ENCODE results near the gene CASZ1. TPM values are rescaled to one million over a fixed set of nuclear protein-coding genes. Genes with fewer than 3 reads are reported as not detected.

The CASZ1 gene
- total and polyA plus RNA-seq, 9 of the 15 experiments (the other 6 are each of a cell fraction or from before 2014, with no cell fraction given) = 0.01 to 4.0 (median 0.76) TPM; not detected in 1

DNA sequence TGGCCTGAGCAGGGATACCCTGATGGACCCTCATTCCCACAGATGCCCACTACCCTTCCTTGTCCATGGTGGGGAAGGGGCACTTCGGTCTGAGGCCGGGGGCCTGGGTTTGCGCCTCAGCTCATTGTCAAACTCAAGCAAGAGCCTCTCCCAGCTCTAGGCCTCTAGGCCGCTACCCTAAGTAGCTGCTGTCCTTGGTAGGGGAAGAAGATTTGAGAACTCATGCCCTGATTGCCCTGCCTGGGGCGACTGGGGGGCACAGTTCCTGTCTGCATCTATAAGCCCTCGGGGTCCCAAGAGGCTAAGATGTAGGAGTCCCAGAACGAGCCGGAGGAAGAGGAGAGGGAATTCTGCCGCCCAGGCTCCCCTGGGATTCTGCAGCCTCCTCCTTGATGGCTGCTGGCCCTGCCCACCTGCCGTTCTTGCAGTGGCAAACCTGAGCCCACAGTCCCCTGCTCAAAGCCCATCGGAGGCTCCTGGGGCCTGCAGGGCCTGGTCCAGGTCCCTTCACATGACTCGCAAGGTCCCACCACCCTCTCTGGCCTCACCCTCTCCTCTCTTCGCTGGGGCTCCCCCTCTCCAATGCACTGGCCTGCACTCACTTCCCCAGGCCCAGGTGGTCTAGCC lies 20.4 kb upstream of the CASZ1 start:
- no peaks in the 10 kb centered on the region for H3K36me3 ChIP-seq (ENCODE audit: control insufficient read depth, insufficient read depth, low read length)
- H2AFZ ChIP-seq (ENCODE audit: low read depth, low read length) = no peak overlapping the region
- no peak for ATAC-seq
- POLR2A ChIA-PET = interaction anchor here (0.6 to 1.0 kb wide), 2 partner anchors 12 to 48 kb away, joined by 4 to 5 read pairs; no protein-coding TSS in a partner anchor
- no TSS peak for BruUV-seq (replicated peaks)
- H3K9me1 ChIP-seq (ENCODE audit: control insufficient read depth, insufficient read depth, low read length) = no peaks in the 10 kb centered on the region
- intact Hi-C loops (cut with micrococcal nuclease) (no loop called here), in situ Hi-C loops (cut with MboI) (no loop called here)
- no peak overlapping the region; a peak in 1 of 4 replicates for H3K9ac ChIP-seq (ENCODE audit: insufficient read depth in 1 of 2, low read depth in 2 of 2, low read length in 2 of 2)
- WGBS (ENCODE audit: insufficient coverage, low coverage, missing lambda C conversion rate) = 0% methylated on average over 13 of the region's 13 CpGs
- no peak for FAIRE-seq
- peaks cover 13% of the 10 kb centered on the region for H4K20me1 ChIP-seq (replicated peaks; ENCODE audit: control insufficient read depth, insufficient read depth, low read length)
- no peak overlapping the region for H3K4me2 ChIP-seq (ENCODE audit: insufficient read depth, low read length)
- H3K79me2 ChIP-seq (ENCODE audit: control insufficient read depth, insufficient read depth, low read length) = no peaks in the 10 kb centered on the region
- H3K27ac ChIP-seq (ENCODE audit: extremely low read depth, low read depth, low read length) = no peak overlapping the region
- TF ChIP-seq STAT5B (CRISPR knock-in tag; IDR thresholded peaks at IDR 0.05) = no peak
- no peak for TF ChIP-seq THAP7 (CRISPR knock-in tag; IDR thresholded peaks at IDR 0.05)
- no peak for TF ChIP-seq ZKSCAN1 (IDR thresholded peaks at IDR 0.05; ENCODE audit: low read depth, low read length)
- no peak for TF ChIP-seq HMGN3 (IDR thresholded peaks at IDR 0.05; ENCODE audit: borderline replicate concordance, extremely low read depth, insufficient read length, low read depth, low read length)
- TF ChIP-seq, protein P1, sequence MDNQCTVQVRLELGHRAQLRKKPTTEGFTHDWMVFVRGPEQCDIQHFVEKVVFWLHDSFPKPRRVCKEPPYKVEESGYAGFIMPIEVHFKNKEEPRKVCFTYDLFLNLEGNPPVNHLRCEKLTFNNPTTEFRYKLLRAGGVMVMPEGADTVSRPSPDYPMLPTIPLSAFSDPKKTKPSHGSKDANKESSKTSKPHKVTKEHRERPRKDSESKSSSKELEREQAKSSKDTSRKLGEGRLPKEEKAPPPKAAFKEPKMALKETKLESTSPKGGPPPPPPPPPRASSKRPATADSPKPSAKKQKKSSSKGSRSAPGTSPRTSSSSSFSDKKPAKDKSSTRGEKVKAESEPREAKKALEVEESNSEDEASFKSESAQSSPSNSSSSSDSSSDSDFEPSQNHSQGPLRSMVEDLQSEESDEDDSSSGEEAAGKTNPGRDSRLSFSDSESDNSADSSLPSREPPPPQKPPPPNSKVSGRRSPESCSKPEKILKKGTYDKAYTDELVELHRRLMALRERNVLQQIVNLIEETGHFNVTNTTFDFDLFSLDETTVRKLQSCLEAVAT (IDR thresholded peaks at IDR 0.05) = no peak
- TF ChIP-seq ZNF57 (CRISPR knock-in tag; IDR thresholded peaks at IDR 0.05) = no peak
- no peak for TF ChIP-seq TBL1XR1 (IDR thresholded peaks at IDR 0.05; ENCODE audit: low read length in 2 of 2)
- no peak for TF ChIP-seq NFRKB (IDR thresholded peaks at IDR 0.05; ENCODE audit: low read depth)
- no peak for TF ChIP-seq GTF2F1 (IDR thresholded peaks at IDR 0.05; ENCODE audit: low read depth, low read length)
- no peak for TF ChIP-seq RBBP5 (IDR thresholded peaks at IDR 0.05; ENCODE audit: borderline replicate concordance, insufficient read depth, low read length, poor library complexity, severe bottlenecking)
- no peak for TF ChIP-seq NRF1 (conservative IDR thresholded peaks at IDR 0.05 in 1 of 2, IDR thresholded peaks at IDR 0.05 in 1 of 2)
- no peak overlapping the region for H3K4me3 ChIP-seq
- DNase-seq (ENCODE audit: extremely low read depth in 1 of 4, low spot score in 3 of 4) = no peak
- H3K4me1 ChIP-seq (replicated peaks in 1 of 2; ENCODE audit: control insufficient read depth in 2 of 2, insufficient read depth in 2 of 2, low read length in 2 of 2) = peaks cover 0 to 12% of the 10 kb centered on the region in 2 experiments; a peak in 2 of 5 replicates
- peaks cover 56 to 93% of the 10 kb centered on the region in 2 experiments for H3K27me3 ChIP-seq (ENCODE audit: control insufficient read depth in 2 of 2, insufficient read depth in 2 of 2, low read length in 2 of 2)
- CTCF ChIA-PET (ENCODE audit: low intra/inter-chr PET ratio) = no interaction called here
- no peaks in the 10 kb centered on the region for H3K9me3 ChIP-seq (replicated peaks; ENCODE audit: control insufficient read depth, insufficient read depth, low read depth, low read length)
